Skeletal muscle tissue (tissue), 4 donors: ENCODE data around the gene FSTL4. TPM values are rescaled to one million over a fixed set of nuclear protein-coding genes. Genes with fewer than 3 reads are reported as not detected.
"Not testable (repeated sequence)": the region's sequence is repeated elsewhere in the genome, so short reads cannot be mapped to it uniquely, and the experiment has no call there.

Experiments
- H3K27ac ChIP-seq: one replicate; pipeline ENCODE4 v1.7.0; 2013; ENCODE audit warnings: mild to moderate bottlenecking, low read depth, low read length, inconsistent platforms
- H3K27me3 ChIP-seq, 3 donors: one replicate each; pipeline ENCODE4 v1.7.0; 2013; ENCODE audit warnings: low read length in 3 of 3; ENCODE audit not compliant: control insufficient read depth in 3 of 3, insufficient read depth in 3 of 3
- H3K36me3 ChIP-seq, 3 donors: one replicate each; pipeline ENCODE4 v1.7.0; 2013; ENCODE audit warnings: low read length in 3 of 3; ENCODE audit not compliant: control insufficient read depth in 3 of 3, insufficient read depth in 3 of 3
- H3K4me1 ChIP-seq, 3 donors: one replicate each; pipeline ENCODE4 v1.7.0; 2013; ENCODE audit warnings: low read length in 3 of 3, mild to moderate bottlenecking in 3 of 3; ENCODE audit not compliant: control insufficient read depth in 3 of 3, insufficient read depth in 3 of 3
- H3K4me3 ChIP-seq, 3 donors: one replicate each; pipeline ENCODE4 v1.7.0; 2013; ENCODE audit warnings: low read length in 3 of 3
- H3K9ac ChIP-seq, 3 donors: one replicate each; pipeline ENCODE4 v1.7.0; 2013; ENCODE audit warnings: low read length in 3 of 3, mild to moderate bottlenecking in 3 of 3, moderate library complexity in 2 of 3, low read depth in 1 of 3
- H3K9me3 ChIP-seq, 3 donors: one replicate each; pipeline ENCODE4 v1.7.0; 2013; ENCODE audit warnings: low read length in 3 of 3; ENCODE audit not compliant: control insufficient read depth in 3 of 3
- total RNA-seq: library from RNA; depleted of rRNA; stranded (reverse); fragments of >200 nt; gene quantifications from one replicate; pipeline ENCODE4 v1.2.3, GENCODE V29; 2014
- donor health status: Osteomylitis.

The FSTL4 gene
- total RNA-seq, 1 donor from 2014 or later = 1.0 TPM

DNA sequence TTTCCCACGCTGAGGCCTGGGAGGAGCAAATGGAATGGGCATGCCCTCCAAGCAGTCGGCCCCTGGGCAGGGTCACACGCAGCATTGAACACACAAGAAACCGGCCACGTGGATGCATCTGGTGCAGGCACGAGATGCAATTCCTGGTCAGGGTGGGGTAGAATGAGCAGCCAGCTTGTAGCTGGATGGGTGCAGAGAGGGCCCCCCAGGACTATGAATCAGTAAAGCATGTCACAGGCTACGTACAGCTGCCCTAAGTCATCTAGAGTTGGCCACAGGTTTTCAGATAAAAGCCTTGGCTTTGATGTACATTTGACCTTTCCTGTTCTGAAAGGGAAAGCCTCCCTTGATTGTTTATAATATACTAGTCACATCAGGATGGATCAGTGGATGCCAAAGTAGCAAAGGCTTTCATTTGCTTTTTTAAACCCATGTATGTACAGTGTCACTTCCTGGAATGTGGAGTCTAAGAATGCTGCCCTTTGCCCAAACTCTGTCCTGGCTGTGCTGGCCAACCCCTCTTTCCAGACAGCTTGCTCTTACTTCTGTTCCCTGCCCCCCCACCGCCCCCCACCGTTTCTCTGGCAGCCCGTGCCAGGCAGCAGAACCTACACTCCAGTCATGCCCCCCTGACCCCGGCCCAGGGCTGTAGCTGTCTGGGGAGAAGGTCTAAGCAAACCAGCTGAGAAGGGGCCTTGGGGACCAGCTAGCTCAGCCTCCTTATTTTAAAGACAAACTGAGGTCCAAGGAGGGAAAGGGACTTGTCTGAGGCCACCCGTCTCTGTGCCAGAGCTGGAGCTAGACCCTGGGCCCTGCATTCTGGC, 391.3 kb downstream of the FSTL4 start:
- H3K27me3 ChIP-seq = no peaks in the 10 kb centered on the region
- peaks cover 0 to 9% (median 7%) of the 10 kb centered on the region in 3 donors for H3K4me1 ChIP-seq
- no peaks in the 10 kb centered on the region for H3K9me3 ChIP-seq
- no peak overlapping the region for H3K4me3 ChIP-seq
- no peaks in the 10 kb centered on the region for H3K36me3 ChIP-seq
- no peak overlapping the region for H3K9ac ChIP-seq
- no peak overlapping the region for H3K27ac ChIP-seq

DNA sequence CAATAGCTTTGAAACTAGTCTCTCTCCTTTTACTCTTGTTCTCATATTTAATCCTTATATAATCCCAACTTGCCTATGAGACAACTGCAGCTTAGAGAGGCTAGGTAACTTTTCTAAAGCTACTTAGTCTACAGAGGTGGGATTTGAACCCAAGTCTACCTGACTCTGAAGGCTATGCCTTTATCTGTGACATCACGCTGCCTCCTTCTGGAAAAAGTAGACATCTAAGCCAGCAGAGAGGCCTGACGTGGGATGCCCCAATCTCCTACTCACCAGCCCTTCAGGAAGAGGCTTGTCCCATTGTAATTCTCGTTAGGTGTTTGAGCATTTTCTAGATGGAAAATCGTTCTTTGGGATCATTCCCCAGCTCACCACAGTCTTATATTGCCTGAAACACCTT, 393.0 kb downstream of the FSTL4 start:
- Histone ChIP-seq H3K36me3 (no peaks in the 10 kb centered on the region), H3K27me3 (no peaks in the 10 kb centered on the region), H3K27ac (no peak overlapping the region), H3K4me1 (no peaks in the 10 kb centered on the region), H3K9ac (no peak overlapping the region), H3K9me3 (no peaks in the 10 kb centered on the region), H3K4me3 (no peak overlapping the region)

GRCh38 chr5:133216138-133216537, 396.2 kb downstream of the FSTL4 start:
- not testable (repeated sequence) for H3K27me3 ChIP-seq, H3K36me3 ChIP-seq, H3K4me1 ChIP-seq, H3K27ac ChIP-seq, H3K9me3 ChIP-seq, H3K9ac ChIP-seq, H3K4me3 ChIP-seq

- no peaks in the 10 kb centered on the region for H3K9me3 ChIP-seq
- no peaks in the 10 kb centered on the region for H3K27me3 ChIP-seq
- H3K4me3 ChIP-seq = no peak overlapping the region
- H3K27ac ChIP-seq = no peak overlapping the region
- no peaks in the 10 kb centered on the region for H3K4me1 ChIP-seq
- H3K36me3 ChIP-seq = no peaks in the 10 kb centered on the region
- no peak overlapping the region for H3K9ac ChIP-seq
Observed at GRCh38 chr5:133214153-133214820, 398.1 kb downstream of the FSTL4 start.

DNA sequence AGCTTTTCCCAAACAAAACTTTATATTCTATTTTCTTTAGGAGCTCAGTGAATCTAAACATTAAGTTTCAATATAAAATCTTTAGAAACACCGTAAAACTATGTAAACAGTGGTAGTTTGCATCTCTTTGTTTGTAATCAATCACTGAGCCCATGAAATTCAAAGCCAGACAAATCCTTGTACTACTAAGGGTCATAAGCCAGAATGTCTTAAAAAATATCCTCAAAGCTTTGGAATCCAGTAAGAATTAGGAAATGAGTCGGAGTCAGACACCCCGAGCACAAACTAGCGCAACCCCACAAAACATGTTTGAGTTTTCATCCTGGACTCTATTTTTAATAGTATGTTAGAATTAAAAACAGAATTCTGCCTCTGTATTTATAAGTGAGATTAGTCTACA, 406.7 kb downstream of the FSTL4 start:
- peaks cover 0 to 7% (median 0%) of the 10 kb centered on the region in 3 donors for H3K27me3 ChIP-seq

GRCh38 chr5:133205204-133205603, 407.1 kb downstream of the FSTL4 start:
- Histone ChIP-seq H3K27ac (no peak overlapping the region), H3K4me1 (peaks cover 0 to 11% (median 0%) of the 10 kb centered on the region in 3 donors), H3K9ac (no peak overlapping the region), H3K9me3 (no peaks in the 10 kb centered on the region), H3K36me3 (no peaks in the 10 kb centered on the region), H3K4me3 (no peak overlapping the region), H3K27me3 (peaks cover 0 to 7% (median 0%) of the 10 kb centered on the region in 3 donors)

More for the DNA sequence above, 406.7 kb downstream of the FSTL4 start:
- Histone ChIP-seq H3K4me3 (no peak overlapping the region), H3K9me3 (no peaks in the 10 kb centered on the region), H3K4me1 (peaks cover 0 to 11% (median 0%) of the 10 kb centered on the region in 3 donors), H3K36me3 (no peaks in the 10 kb centered on the region), H3K27ac (no peak overlapping the region), H3K9ac (no peak overlapping the region)

GRCh38 chr5:133203317-133204305, 408.7 kb downstream of the FSTL4 start:
- Histone ChIP-seq H3K4me1 (peaks cover 0 to 11% (median 0%) of the 10 kb centered on the region in 3 donors), H3K9me3 (no peaks in the 10 kb centered on the region), H3K4me3 (no peak overlapping the region), H3K27ac (peak overlapping the region; percentile 38), H3K36me3 (no peaks in the 10 kb centered on the region), H3K27me3 (peaks cover 0 to 12% (median 0%) of the 10 kb centered on the region in 3 donors), H3K9ac (no peak overlapping the region)

GRCh38 chr5:133202066-133202665, 410.2 kb downstream of the FSTL4 start:
- H3K27ac ChIP-seq = no peak overlapping the region
- H3K4me3 ChIP-seq = no peak overlapping the region
- H3K9ac ChIP-seq = no peak overlapping the region
- H3K9me3 ChIP-seq = no peaks in the 10 kb centered on the region
- no peaks in the 10 kb centered on the region for H3K36me3 ChIP-seq
- peaks cover 0 to 12% (median 0%) of the 10 kb centered on the region in 3 donors for H3K27me3 ChIP-seq
- peaks cover 0 to 11% (median 0%) of the 10 kb centered on the region in 3 donors for H3K4me1 ChIP-seq

DNA sequence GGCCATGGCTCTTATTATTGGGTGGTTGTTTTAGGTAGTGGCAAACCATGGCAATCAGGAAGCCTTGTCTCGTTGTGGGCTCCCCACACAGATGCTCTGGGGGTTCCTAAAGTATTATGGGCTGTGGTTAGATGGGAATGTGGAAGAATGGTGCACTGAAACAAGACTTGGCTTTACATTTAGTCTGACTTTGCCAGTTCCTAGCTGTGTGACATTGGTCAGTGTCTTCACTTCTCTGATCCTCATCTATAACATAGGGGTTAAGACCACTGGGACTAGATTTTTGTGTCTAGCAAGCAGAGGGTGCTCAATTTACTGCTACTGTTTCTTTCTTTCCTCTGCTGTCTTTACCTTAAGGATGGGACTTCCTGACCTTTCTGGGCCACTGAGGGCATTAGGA, 411.0 kb downstream of the FSTL4 start:
- peaks cover 0 to 11% (median 5%) of the 10 kb centered on the region in 3 donors for H3K4me1 ChIP-seq
- H3K27me3 ChIP-seq = peaks cover 0 to 12% (median 0%) of the 10 kb centered on the region in 3 donors
- H3K9me3 ChIP-seq = no peaks in the 10 kb centered on the region
- no peak overlapping the region for H3K9ac ChIP-seq
- H3K4me3 ChIP-seq = no peak overlapping the region
- H3K36me3 ChIP-seq = no peaks in the 10 kb centered on the region
- H3K27ac ChIP-seq = no peak overlapping the region
